Suprapubic skin (tissue), 4 donors: ENCODE measurements around the gene MED15. TPM values are rescaled to one million over a fixed set of nuclear protein-coding genes. Genes with fewer than 3 reads are reported as not detected.
A peak's percentile ranks its signal among the peaks of the same experiment; 100 is the strongest.

ENCODE experiments used
- DNase-seq, 2 donors: peaks; one replicate each; pipeline ENCODE4 v3.0.0-alpha.2; 2019; ENCODE audit warnings: low spot score in 2 of 2
- H3K27ac ChIP-seq: fragments of 200-600 bp; sonication (generic); one replicate; pipeline ENCODE4 v1.5.1; 2019
- H3K27me3 ChIP-seq: fragments of 200-600 bp; sonication (generic); one replicate; pipeline ENCODE4 v1.5.1; 2019
- H3K36me3 ChIP-seq: fragments of 200-600 bp; sonication (generic); one replicate; pipeline ENCODE4 v1.5.1; 2019
- H3K4me1 ChIP-seq: fragments of 200-600 bp; sonication (generic); one replicate; pipeline ENCODE4 v1.5.1; 2019
- H3K4me3 ChIP-seq: fragments of 200-600 bp; sonication (generic); one replicate; pipeline ENCODE4 v1.5.1; 2019; ENCODE audit warnings: mild to moderate bottlenecking
- H3K9me3 ChIP-seq: fragments of 200-600 bp; sonication (generic); one replicate; pipeline ENCODE4 v1.5.1; 2019
- CTCF ChIP-seq, 2 donors: fragments of 200-600 bp in 1 of 2; fragments of 450-650 bp in 1 of 2; sonication (generic) in 1 of 2; IDR thresholded peaks; one replicate each; pipeline ENCODE4 v1.5.1; 2016 to 2019; ENCODE audit warnings: antibody characterized with exemption in 2 of 2, mild to moderate bottlenecking in 1 of 2, moderate library complexity in 1 of 2
- EP300 ChIP-seq: sonication (generic); formaldehyde crosslinking; IDR thresholded peaks from one replicate; pipeline ENCODE4 v1.6.1; 2017; ENCODE audit warnings: antibody characterized with exemption
- POLR2A ChIP-seq, 2 donors: fragments of 450-650 bp; IDR thresholded peaks; one replicate each; pipeline ENCODE4 v1.6.1; 2017; ENCODE audit warnings: antibody characterized with exemption in 2 of 2, mild to moderate bottlenecking in 2 of 2, moderate library complexity in 2 of 2
- POLR2AphosphoS5 ChIP-seq, 3 donors: sonication (generic); formaldehyde crosslinking; IDR thresholded peaks; one replicate each; pipeline ENCODE4 v1.6.1; 2017; ENCODE audit warnings: antibody characterized with exemption in 3 of 3
- WGBS: methylation state at CpG from one replicate; pipeline ENCODE4 v1.1.5; 2018; 5-methylcytosine and 5-hydroxymethylcytosine counted together
- total RNA-seq, 4 donors: library from RNA; depleted of rRNA; stranded (reverse); fragments of >200 nt; gene quantifications; one replicate each; pipeline ENCODE4 v1.1.0, GENCODE V29; 2016

Gene MED15
- total RNA-seq, 4 donors from 2014 or later: 59.8 to 163 (median 70.8) TPM

DNA sequence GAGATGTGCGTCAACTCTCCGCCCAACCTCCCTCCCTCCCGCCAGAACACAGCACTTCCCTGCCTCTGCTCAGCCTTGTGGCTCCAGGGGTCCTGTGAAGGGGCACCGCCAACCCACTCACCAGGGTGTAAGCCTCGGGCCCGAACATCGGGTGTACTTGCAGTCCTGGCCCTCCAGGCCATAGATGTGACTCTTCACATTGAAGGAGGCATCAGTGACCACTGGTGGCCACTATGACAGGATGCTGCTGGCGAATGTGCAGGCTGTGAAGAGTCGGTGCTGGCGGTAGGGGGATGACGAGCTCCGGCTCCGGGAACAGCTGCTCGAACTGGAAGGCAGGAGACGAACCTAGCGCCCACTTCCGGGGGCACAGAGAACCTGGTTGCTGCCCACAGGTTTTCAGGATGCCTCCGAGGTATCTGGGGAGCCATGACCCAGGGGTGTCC, 97.4 kb downstream of the MED15 start:
- no peak for TF ChIP-seq EP300
- TF ChIP-seq POLR2AphosphoS5 (IDR thresholded peaks at IDR 0.05): no peak
- no peak for TF ChIP-seq POLR2A (IDR thresholded peaks at IDR 0.05)
- TF ChIP-seq CTCF (IDR thresholded peaks at IDR 0.05): no peak
- 87% methylated on average over 16 of the region's 18 CpGs for WGBS
- DNase-seq: no peak

DNA sequence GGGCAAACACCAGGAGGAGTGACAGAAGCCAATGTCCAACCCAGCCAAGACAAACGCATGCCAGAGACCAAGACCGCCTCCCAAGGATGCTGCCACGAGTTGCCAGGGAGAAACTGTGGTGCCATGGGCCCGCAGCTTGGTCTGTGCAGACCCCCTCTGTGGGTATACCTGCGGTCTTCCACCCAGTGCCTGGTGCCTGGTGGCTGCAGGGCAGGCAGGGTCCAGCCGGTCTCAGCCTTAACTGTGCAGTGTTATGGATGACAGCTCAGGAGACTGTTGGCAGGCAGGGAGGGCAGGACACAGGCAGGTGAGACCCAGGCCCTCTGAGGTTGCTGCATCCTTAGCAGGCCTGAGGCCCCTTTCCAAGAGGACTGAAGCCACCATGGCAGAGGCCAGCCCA, 97.9 kb downstream of the MED15 start:
- WGBS: 86% methylated on average over 5 of the region's 6 CpGs

More for the DNA sequence above, 97.4 kb downstream of the MED15 start:
- Histone ChIP-seq H3K36me3 (no peaks in the 10 kb centered on the region), H3K27ac (no peak overlapping the region), H3K4me1 (peaks cover 15% of the 10 kb centered on the region), H3K4me3 (no peak overlapping the region), H3K9me3 (no peaks in the 10 kb centered on the region), H3K27me3 (no peaks in the 10 kb centered on the region)

DNA sequence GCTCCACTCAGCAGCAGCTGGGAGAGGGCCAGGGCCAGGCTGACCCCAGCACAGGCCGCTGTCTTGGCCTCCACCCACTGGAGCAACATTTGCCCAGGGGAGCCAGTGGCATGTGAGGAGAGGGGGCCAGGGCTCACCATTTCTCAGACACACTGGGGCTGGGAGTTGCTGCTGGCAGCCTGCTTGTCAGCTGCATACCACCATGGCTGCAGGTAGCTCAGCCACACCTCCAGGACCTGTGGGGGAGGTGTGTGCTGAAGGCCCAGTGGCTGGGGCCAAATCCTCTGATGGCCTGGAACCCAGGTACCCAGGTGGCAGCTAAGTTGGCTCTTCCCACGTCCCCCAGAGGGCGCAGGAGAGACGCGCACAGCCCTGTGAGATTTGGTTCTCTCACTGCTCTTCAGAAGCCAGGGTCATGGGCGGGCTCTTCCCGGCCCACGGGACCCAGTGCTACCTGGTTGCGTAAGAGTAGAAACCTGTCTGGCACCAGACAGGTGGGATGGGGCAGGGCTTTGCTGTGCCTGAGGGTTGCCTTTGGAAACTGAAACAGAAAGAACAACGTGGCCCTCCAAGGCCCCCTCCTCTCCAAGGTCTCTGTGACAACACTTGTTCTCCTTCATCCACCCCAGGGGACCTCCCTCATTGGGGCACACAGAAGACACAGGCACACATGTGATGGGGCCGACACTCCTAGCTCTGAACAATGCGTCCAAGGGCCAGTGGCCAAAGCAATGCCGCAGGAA, 98.8 kb downstream of the MED15 start:
- Histone ChIP-seq H3K36me3 (no peaks in the 10 kb centered on the region), H3K4me1 (peaks cover 15% of the 10 kb centered on the region), H3K27me3 (no peaks in the 10 kb centered on the region), H3K9me3 (no peaks in the 10 kb centered on the region), H3K27ac (no peak overlapping the region), H3K4me3 (no peak overlapping the region)
- 30% methylated on average over 3 of the region's 13 CpGs for WGBS
- no peak for DNase-seq
- TF ChIP-seq POLR2AphosphoS5 (IDR thresholded peaks at IDR 0.05) (no peak), EP300 (no peak), CTCF (IDR thresholded peaks at IDR 0.05) (peak in 1 of 2 donors; percentile 80)

More for the DNA sequence above, 97.9 kb downstream of the MED15 start:
- TF ChIP-seq EP300 (no peak), POLR2A (IDR thresholded peaks at IDR 0.05) (no peak), POLR2AphosphoS5 (IDR thresholded peaks at IDR 0.05) (no peak), CTCF (IDR thresholded peaks at IDR 0.05) (no peak)
- no peaks in the 10 kb centered on the region for H3K36me3 ChIP-seq
- H3K9me3 ChIP-seq: no peaks in the 10 kb centered on the region
- no peaks in the 10 kb centered on the region for H3K27me3 ChIP-seq
- peaks cover 15% of the 10 kb centered on the region for H3K4me1 ChIP-seq
- no peak overlapping the region for H3K4me3 ChIP-seq
- no peak for DNase-seq
- no peak overlapping the region for H3K27ac ChIP-seq

DNA sequence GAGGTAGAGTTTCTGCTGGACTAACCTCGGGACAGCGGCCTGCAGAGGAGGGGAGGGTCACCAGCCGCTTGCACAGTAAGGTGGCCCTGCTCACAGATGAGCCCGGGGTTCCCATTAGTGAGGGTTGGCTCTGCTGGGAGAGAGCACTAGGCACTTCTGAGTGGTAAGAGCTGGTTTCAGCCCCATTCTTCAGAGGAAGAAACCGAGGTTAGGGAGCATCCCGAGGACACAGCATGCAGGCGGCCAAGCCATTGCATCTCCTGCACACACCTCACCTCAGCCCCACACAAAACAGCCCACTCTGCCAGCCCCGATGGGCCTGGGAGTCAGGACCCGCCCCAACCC, 99.3 kb downstream of the MED15 start:
- Histone ChIP-seq H3K4me3 (no peak overlapping the region), H3K27me3 (no peaks in the 10 kb centered on the region), H3K27ac (no peak overlapping the region), H3K4me1 (peaks cover 15% of the 10 kb centered on the region), H3K9me3 (no peaks in the 10 kb centered on the region), H3K36me3 (no peaks in the 10 kb centered on the region)
- no peak for DNase-seq
- 86% methylated on average over 7 of the region's 9 CpGs for whole genome bisulfite sequencing
- TF ChIP-seq CTCF (IDR thresholded peaks at IDR 0.05): no peak
- TF ChIP-seq POLR2AphosphoS5 (IDR thresholded peaks at IDR 0.05): no peak
- TF ChIP-seq EP300: no peak
- no peak for TF ChIP-seq POLR2A (IDR thresholded peaks at IDR 0.05)

DNA sequence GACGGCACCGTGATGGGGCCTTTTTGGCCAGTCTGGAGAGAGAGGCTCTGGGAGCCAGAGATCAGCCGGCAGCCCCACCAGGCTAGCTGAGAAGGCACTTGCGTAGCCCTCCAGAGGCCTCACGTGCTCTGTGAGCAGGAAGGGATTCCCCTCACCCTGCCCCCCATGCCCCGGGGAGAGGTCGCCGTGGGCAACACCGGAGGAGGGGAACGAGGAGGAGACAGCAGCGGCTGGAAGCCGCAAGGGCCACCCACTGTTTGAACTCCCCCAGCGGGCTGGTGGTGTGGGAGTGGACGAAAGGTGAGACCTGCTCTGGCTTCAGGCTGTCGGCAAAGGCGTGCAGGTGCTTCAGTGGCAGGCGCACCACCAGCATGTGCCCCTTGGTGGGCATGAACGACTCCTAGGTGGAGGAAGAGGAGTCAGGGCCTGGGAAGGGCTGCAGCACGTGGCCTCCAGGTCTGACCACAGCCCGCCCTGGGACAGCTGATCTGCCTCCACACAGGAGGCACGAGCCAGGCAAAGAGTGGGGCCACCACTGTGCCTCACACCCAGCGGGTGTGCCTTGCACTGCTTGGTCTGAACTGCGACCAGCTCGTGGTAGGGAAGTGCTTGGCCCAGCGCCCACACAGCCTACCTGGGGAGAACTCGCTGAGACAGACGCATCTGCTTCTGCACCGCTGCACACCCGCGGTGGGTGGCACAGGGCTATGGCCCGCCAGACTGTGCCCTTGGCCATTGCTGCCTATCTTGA, 99.9 kb downstream of the MED15 start:
- Histone ChIP-seq H3K4me1 (peaks cover 15% of the 10 kb centered on the region), H3K36me3 (no peaks in the 10 kb centered on the region), H3K27me3 (no peaks in the 10 kb centered on the region), H3K27ac (no peak overlapping the region), H3K9me3 (no peaks in the 10 kb centered on the region), H3K4me3 (no peak overlapping the region)
- DNase-seq: no peak
- 80% methylated on average over 13 of the region's 31 CpGs for WGBS
- TF ChIP-seq POLR2A (IDR thresholded peaks at IDR 0.05) (no peak), POLR2AphosphoS5 (IDR thresholded peaks at IDR 0.05) (no peak), CTCF (IDR thresholded peaks at IDR 0.05) (peak in 1 of 2 donors; percentile 10), EP300 (no peak)
